Measurements from ENCODE around the gene ZMYND8. TPM values are rescaled to one million over a fixed set of nuclear protein-coding genes. Genes with fewer than 3 reads are reported as not detected.

ZMYND8 gene
- total RNA-seq, 1 donor from 2014 or later, result 19.2 TPM

GRCh38 chr20:47204008-47204849 lies 152.3 kb downstream of the ZMYND8 start:
- peak; percentile 26 for DNase-seq (ENCODE audit: low read depth)
- H3K27me3 ChIP-seq (ENCODE audit: control insufficient read depth, insufficient read depth, low read length), result no peaks in the 10 kb centered on the region
- no peaks in the 10 kb centered on the region for H3K36me3 ChIP-seq (ENCODE audit: control insufficient read depth, insufficient read depth, low read length)
- TF ChIP-seq CTCF (IDR thresholded peaks at IDR 0.05; ENCODE audit: insufficient read depth, low read length, poor library complexity, severe bottlenecking), result no peak
- no peak overlapping the region for H3K4me3 ChIP-seq (ENCODE audit: low read depth, low read length)

- no peak for DNase-seq (ENCODE audit: low read depth)
- H3K4me3 ChIP-seq (ENCODE audit: low read depth, low read length), result no peak overlapping the region
- H3K36me3 ChIP-seq (ENCODE audit: control insufficient read depth, insufficient read depth, low read length), result no peaks in the 10 kb centered on the region
- no peak for TF ChIP-seq CTCF (IDR thresholded peaks at IDR 0.05; ENCODE audit: insufficient read depth, low read length, poor library complexity, severe bottlenecking)
- H3K27me3 ChIP-seq (ENCODE audit: control insufficient read depth, insufficient read depth, low read length), result no peaks in the 10 kb centered on the region
These were observed 153.5 kb downstream of the ZMYND8 start for GRCh38 chr20:47202733-47203667.

GRCh38 chr20:47201074-47201730 lies 155.3 kb downstream of the ZMYND8 start:
- no peak for DNase-seq (ENCODE audit: low read depth)
- Histone ChIP-seq H3K4me3 (ENCODE audit: low read depth, low read length) (no peak overlapping the region), H3K36me3 (ENCODE audit: control insufficient read depth, insufficient read depth, low read length) (no peaks in the 10 kb centered on the region), H3K27me3 (ENCODE audit: control insufficient read depth, insufficient read depth, low read length) (no peaks in the 10 kb centered on the region)
- no peak for TF ChIP-seq CTCF (IDR thresholded peaks at IDR 0.05; ENCODE audit: insufficient read depth, low read length, poor library complexity, severe bottlenecking)

GRCh38 chr20:47198996-47199552 lies 157.4 kb downstream of the ZMYND8 start:
- DNase-seq (ENCODE audit: low read depth), result no peak
- no peaks in the 10 kb centered on the region for H3K36me3 ChIP-seq (ENCODE audit: control insufficient read depth, insufficient read depth, low read length)
- H3K4me3 ChIP-seq (ENCODE audit: low read depth, low read length), result no peak overlapping the region
- TF ChIP-seq CTCF (IDR thresholded peaks at IDR 0.05; ENCODE audit: insufficient read depth, low read length, poor library complexity, severe bottlenecking), result no peak
- no peaks in the 10 kb centered on the region for H3K27me3 ChIP-seq (ENCODE audit: control insufficient read depth, insufficient read depth, low read length)

- Histone ChIP-seq H3K27me3 (ENCODE audit: control insufficient read depth, insufficient read depth, low read length) (no peaks in the 10 kb centered on the region), H3K36me3 (ENCODE audit: control insufficient read depth, insufficient read depth, low read length) (no peaks in the 10 kb centered on the region), H3K4me3 (ENCODE audit: low read depth, low read length) (no peak overlapping the region)
- DNase-seq (ENCODE audit: low read depth), result no peak
- no peak for TF ChIP-seq CTCF (IDR thresholded peaks at IDR 0.05; ENCODE audit: insufficient read depth, low read length, poor library complexity, severe bottlenecking)
These were observed 158.2 kb downstream of the ZMYND8 start for GRCh38 chr20:47198254-47198671.

All from kidney epithelial cell (primary cell).